Heart right ventricle (tissue), 16 donors: ENCODE results near the gene CHST2. TPM values are rescaled to one million over a fixed set of nuclear protein-coding genes. Genes with fewer than 3 reads are reported as not detected.

Experiments
- ATAC-seq, 8 donors: fragments of 200-7000 bp; cut with Tn5 transposase; one replicate each; pipeline ENCODE4 v1.9.1; 2020; ENCODE audit warnings: mild to moderate bottlenecking in 8 of 8, moderate library complexity in 8 of 8, moderate number of reproducible peaks in 1 of 8
- DNase-seq, 2 donors: peaks; one replicate each; pipeline ENCODE4 v3.0.0-alpha.2; 2020
- H3K27ac ChIP-seq, 10 donors: fragments of 200-600 bp; sonication (generic) in 2 of 10; one replicate each; pipeline versions ENCODE4 v1.5.0 to v1.8.0; 2020 to 2022; ENCODE audit warnings: mild to moderate bottlenecking in 3 of 10
- H3K27me3 ChIP-seq, 7 donors: fragments of 200-600 bp; one replicate each; pipeline ENCODE4 v1.8.0; 2021 to 2022; ENCODE audit warnings: mild to moderate bottlenecking in 2 of 7
- H3K36me3 ChIP-seq, 9 donors: fragments of 200-600 bp; sonication (generic) in 1 of 9; one replicate each; pipeline versions ENCODE4 v1.5.0 to v1.8.0; 2020 to 2022; ENCODE audit warnings: mild to moderate bottlenecking in 2 of 9
- H3K4me1 ChIP-seq, 9 donors: fragments of 200-600 bp; sonication (generic) in 1 of 9; one replicate each; pipeline versions ENCODE4 v1.5.0 to v1.8.0; 2020 to 2022; ENCODE audit warnings: mild to moderate bottlenecking in 4 of 9
- H3K4me3 ChIP-seq, 10 donors: fragments of 200-600 bp; sonication (generic) in 2 of 10; one replicate each; pipeline versions ENCODE4 v1.5.0 to v1.8.0; 2020 to 2022; ENCODE audit warnings: mild to moderate bottlenecking in 7 of 10, moderate library complexity in 2 of 10
- H3K9me3 ChIP-seq, 11 donors: fragments of 200-600 bp in 10 of 11; sonication (generic) in 2 of 11; one replicate each; pipeline versions ENCODE4 v1.5.0 to v1.8.0; 2013 to 2022; ENCODE audit warnings: mild to moderate bottlenecking in 2 of 11, control low read depth in 1 of 11, moderate library complexity in 1 of 11
- CTCF ChIP-seq, 9 donors: fragments of 200-600 bp; sonication (generic) in 2 of 9; IDR thresholded peaks; one replicate each; pipeline versions ENCODE4 v1.5.0 to v1.8.0; 2021 to 2022; ENCODE audit warnings: antibody characterized with exemption in 9 of 9, mild to moderate bottlenecking in 5 of 9, moderate library complexity in 1 of 9
- WGBS, 2 donors: extraction: QIAGEN DNeasy Blood & Tissue Kit; methylation state at CpG; one replicate each; pipeline ENCODE4 v1.1.7; 2013; ENCODE audit warnings: inconsistent platforms in 1 of 2; 5-methylcytosine and 5-hydroxymethylcytosine counted together
- intact Hi-C, 10 donors: fragments of 100-400 bp; cut with DNase I; formaldehyde crosslinking; loops; one replicate each; pipeline versions ENCODE4 v1.11.1 to v1.14.2; 2022
- polyA plus RNA-seq, 2 donors: library from polyadenylated mRNA; stranded (reverse); fragments of 200-250 nt; gene quantifications; one replicate each; pipeline ENCODE4 v1.2.3, GENCODE V29; 2013
- total RNA-seq, 10 donors: library from RNA; stranded (reverse); fragmentation: NEBNext Ultra II Directional in 3 of 10; extraction: Animal tissue kit (Norgen Biotek cat#: 25700) in 3 of 10; gene quantifications; one replicate each; pipeline versions ENCODE4 v1.2.1 to v1.2.4, GENCODE V29; 2021 to 2023
- donor health status: Arrhythmogenic right ventricular cardiomyopathy.
- donor health status: ischemic (EF 13 %, LVEDD 7.1; RV severe dilation, severe dysfunction).
- donor health status: healthy with polysubstance abuse.
- donor health status: DM: no; HTN: yes; CAD: no.
- donor health status: DM: no; HTN: no; CAD: no.
- donor health status: ischemic (EF 25% LVEDD 6.9; RV normal size, moderate dysfunction).
- donor health status: ischemic (EF 25% LVEDD 5.7; RV mildly dilated, moderate dysfunction).
- donor health status: healthy.
- donor health status: DM: yes; HTN: yes; CAD: no.
- donor health status: Ischemic cardiomyopathy.
- donor health status: ischemic (EF 35%, LVEDD 5.7; RV mildly dilated, moderate dysfunction).
- donor health status: nonischemic (EF 11% LVEDD 7.7; RV severe dilation, severe dysfunction).
- donor health status: DM: yes; HTN: yes; CAD: no.
- donor health status: PGD.
- donor health status: ischemic (EF 29% LVEDD 5.4; RV normal size, mild dysfunction).
- donor health status: nonischemic (EF 23%, LVEDD 6.1; RV moderate dilation, normal function).

Gene CHST2
- total and polyA plus RNA-seq, 12 donors: 0.44 to 7.0 (median 1.7) TPM

- 0% methylated on average over 1 of the region's 1 CpG for WGBS, 2 donors
- Histone ChIP-seq H3K36me3 (no peaks in the 10 kb centered on the region), H3K4me1 (peaks cover 0 to 53% (median 0%) of the 10 kb centered on the region in 9 donors), H3K27ac (peak overlapping the region; percentile 1 to 78 (median 50)), H3K4me3 (no peak overlapping the region), H3K27me3 (no peaks in the 10 kb centered on the region), H3K9me3 (peaks cover 0 to 16% (median 6%) of the 10 kb centered on the region in 11 donors)
- DNase-seq: no peak
- intact Hi-C loops: no loop called here
- TF ChIP-seq CTCF (IDR thresholded peaks at IDR 0.05): no peak
- ATAC-seq: peak in 5 of 8 donors; percentile 10 to 36 (median 32)
These were observed 51.1 kb downstream of the CHST2 start for GRCh38 chr3:143170676-143171075.

DNA sequence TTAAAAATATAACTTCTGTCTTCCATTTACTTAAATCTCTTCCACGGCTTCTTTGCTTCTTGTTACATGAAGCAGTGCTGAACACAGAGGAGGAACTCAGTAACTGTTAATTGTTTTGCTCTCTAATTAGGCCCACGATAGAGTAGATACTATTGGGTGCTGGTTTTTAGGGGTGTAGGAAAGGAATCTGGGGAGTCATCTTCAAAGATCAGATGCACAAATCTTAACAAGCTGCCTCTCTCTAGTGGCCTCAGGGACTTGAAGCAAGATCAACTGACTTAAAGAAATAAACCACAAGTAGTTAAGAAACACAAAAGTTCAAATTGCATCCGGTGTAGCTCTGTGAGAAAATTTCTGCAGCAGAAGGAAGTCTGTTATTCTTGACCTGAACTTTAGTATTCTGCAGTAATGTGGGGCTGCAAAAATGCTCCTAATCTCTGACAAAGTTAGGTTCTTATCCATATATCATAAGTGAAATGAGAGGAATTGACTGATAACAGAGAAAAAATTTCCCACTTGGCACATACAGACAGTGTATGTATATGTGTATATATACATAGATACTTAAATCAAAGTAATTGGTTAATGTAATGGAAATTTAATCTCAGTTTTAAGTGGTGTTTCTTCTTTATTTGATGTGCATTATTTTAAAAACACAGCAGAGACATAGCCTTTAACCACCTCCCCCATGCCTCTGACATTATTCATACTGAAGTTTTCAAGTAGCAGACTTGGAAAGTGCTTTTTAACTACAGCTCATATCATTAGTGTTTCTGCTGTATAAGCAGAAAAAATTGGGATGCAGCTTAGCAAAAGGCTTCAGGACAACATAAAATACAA is 51.8 kb downstream of the CHST2 start:
- TF ChIP-seq CTCF (IDR thresholded peaks at IDR 0.05): no peak
- 49 to 56% methylated on average over 3 of the region's 3 CpGs for WGBS, 2 donors
- Histone ChIP-seq H3K27ac (peak overlapping the region; percentile 1 to 78 (median 50)), H3K9me3 (peaks cover 0 to 16% (median 6%) of the 10 kb centered on the region in 11 donors), H3K4me1 (peaks cover 0 to 46% (median 0%) of the 10 kb centered on the region in 9 donors), H3K27me3 (no peaks in the 10 kb centered on the region), H3K36me3 (no peaks in the 10 kb centered on the region), H3K4me3 (no peak overlapping the region)
- intact Hi-C loops: no loop called here
- ATAC-seq (peak in 6 of 8 donors; percentile 58 to 84 (median 64)), DNase-seq (peak in 1 of 2 donors; percentile 13)

- Histone ChIP-seq H3K27ac (peak overlapping the region in 7 of 10 donors; percentile 16 to 78 (median 54)), H3K9me3 (peaks cover 0 to 16% (median 6%) of the 10 kb centered on the region in 11 donors), H3K36me3 (no peaks in the 10 kb centered on the region), H3K27me3 (no peaks in the 10 kb centered on the region), H3K4me3 (no peak overlapping the region), H3K4me1 (peaks cover 0 to 44% (median 0%) of the 10 kb centered on the region in 9 donors)
- intact Hi-C loops: no loop called here
- no peak for TF ChIP-seq CTCF (IDR thresholded peaks at IDR 0.05)
- 75 to 77% methylated on average over 5 of the region's 5 CpGs for WGBS, 2 donors
- ATAC-seq: peak in 1 of 8 donors; percentile 35
- DNase-seq: no peak
These were observed 52.7 kb downstream of the CHST2 start for GRCh38 chr3:143172062-143172794.

DNA sequence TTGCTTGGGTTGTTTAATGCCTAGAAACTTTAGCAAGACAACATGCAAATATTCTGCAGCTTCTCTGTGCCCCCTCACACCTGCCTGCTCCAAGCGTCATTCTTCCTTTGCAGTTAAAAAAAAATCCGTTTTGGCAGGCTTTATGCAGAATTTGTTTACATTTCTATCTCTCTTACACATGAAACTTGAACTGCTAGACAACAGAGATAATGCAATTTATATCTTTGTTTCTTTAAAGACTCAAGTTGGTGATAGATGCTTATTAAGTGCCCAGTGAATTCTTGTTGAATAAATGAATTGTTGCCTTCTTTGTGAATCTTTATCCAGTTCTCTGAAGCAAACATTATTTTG is 53.2 kb downstream of the CHST2 start:
- H3K4me3 ChIP-seq: no peak overlapping the region
- H3K4me1 ChIP-seq: peaks cover 0 to 40% (median 0%) of the 10 kb centered on the region in 9 donors
- DNase-seq (no peak), ATAC-seq (no peak)
- WGBS, 2 donors: 67 to 77% methylated on average over 2 of the region's 2 CpGs
- H3K27ac ChIP-seq: peak overlapping the region in 5 of 10 donors; percentile 16 to 78 (median 66)
- H3K27me3 ChIP-seq: no peaks in the 10 kb centered on the region
- peaks cover 0 to 16% (median 6%) of the 10 kb centered on the region in 11 donors for H3K9me3 ChIP-seq
- intact Hi-C loops: no loop called here
- no peak for TF ChIP-seq CTCF (IDR thresholded peaks at IDR 0.05)
- no peaks in the 10 kb centered on the region for H3K36me3 ChIP-seq
